Ureter (tissue), 1 donor: ENCODE measurements around the gene PTPRT. TPM values are rescaled to one million over a fixed set of nuclear protein-coding genes. Genes with fewer than 3 reads are reported as not detected.

Experiments
- DNase-seq: peaks from one replicate; pipeline ENCODE4 v3.0.0-alpha.2; 2020; ENCODE audit warnings: low spot score
- total RNA-seq: library from RNA; stranded (reverse); gene quantifications from one replicate; pipeline ENCODE4 v1.2.4, GENCODE V29; 2023
- donor health status: DM: yes; HTN: yes; CAD: no.

PTPRT gene
- total RNA-seq, 1 donor from 2014 or later = 0.10 TPM

GRCh38 chr20:42474646-42475045 lies 715.1 kb downstream of the PTPRT start:
- no peak for DNase-seq

- no peak for DNase-seq
Observed at GRCh38 chr20:42472198-42472597, 717.5 kb downstream of the PTPRT start.

GRCh38 chr20:42461965-42462593 lies 727.6 kb downstream of the PTPRT start:
- DNase-seq = no peak

- DNase-seq = no peak
Observed at GRCh38 chr20:42461291-42461690, 728.4 kb downstream of the PTPRT start.

- DNase-seq = no peak
Observed at GRCh38 chr20:42447270-42447669, 742.4 kb downstream of the PTPRT start.

GRCh38 chr20:42444799-42445198 lies 744.9 kb downstream of the PTPRT start:
- DNase-seq = no peak

GRCh38 chr20:42443200-42443599 lies 746.5 kb downstream of the PTPRT start:
- DNase-seq = no peak

GRCh38 chr20:42442716-42443115 lies 747.0 kb downstream of the PTPRT start:
- DNase-seq = no peak

- no peak for DNase-seq
Observed at GRCh38 chr20:42441864-42442331, 747.8 kb downstream of the PTPRT start.

GRCh38 chr20:42441196-42441863 lies 748.4 kb downstream of the PTPRT start:
- DNase-seq = no peak

- DNase-seq = no peak
Observed at GRCh38 chr20:42435230-42435629, 754.5 kb downstream of the PTPRT start.

- DNase-seq = no peak
Observed at GRCh38 chr20:42432496-42433334, 757.0 kb downstream of the PTPRT start.

- no peak for DNase-seq
Observed at GRCh38 chr20:42430598-42430997, 759.1 kb downstream of the PTPRT start.

- no peak for DNase-seq
Observed at GRCh38 chr20:42429761-42430458, 759.8 kb downstream of the PTPRT start.

GRCh38 chr20:42419814-42420532 lies 769.7 kb downstream of the PTPRT start:
- no peak for DNase-seq

GRCh38 chr20:42406826-42407225 lies 782.9 kb downstream of the PTPRT start:
- no peak for DNase-seq

GRCh38 chr20:42402455-42402854 lies 787.3 kb downstream of the PTPRT start:
- DNase-seq = no peak

- no peak for DNase-seq
Observed at GRCh38 chr20:42401613-42402012, 788.1 kb downstream of the PTPRT start.

- no peak for DNase-seq
Observed at GRCh38 chr20:42399802-42400201, 789.9 kb downstream of the PTPRT start.

GRCh38 chr20:42392442-42392841 lies 797.3 kb downstream of the PTPRT start:
- DNase-seq = no peak

GRCh38 chr20:42391807-42392206 lies 797.9 kb downstream of the PTPRT start:
- no peak for DNase-seq
